Activated T-helper 1 cell treated with anti-CD3 and anti-CD28 coated beads, Interleukin-12 subunit alpha, Interleukin-12 subunit beta, Interleukin-2, Interleukin-4 antibody, amounts not matched to agents 30 ng/mL and 10 ng/mL and 1 ng/mL, durations not matched to agents 14 hours and 24 hours and 36 hours (primary cell): ENCODE results near the gene SIRPB2. TPM values are rescaled to one million over a fixed set of nuclear protein-coding genes. Genes with fewer than 3 reads are reported as not detected.

Experiments
- total RNA-seq: library from RNA; stranded (reverse); gene quantifications from 2 replicates; pipeline ENCODE4 v1.2.3, GENCODE V29; 2022

The SIRPB2 gene
- total RNA-seq, 1 donor from 2014 or later: not detected

Other genes with a start within 250 kb of the SIRPB2 start
- gene SNPH, start 225.1 kb downstream of the SIRPB2 start, total RNA-seq: 2.1 and 2.5 TPM in 2 replicates
- 2.2 and 2.6 TPM in 2 replicates for gene SDCBP2, start 162.3 kb downstream of the SIRPB2 start, total RNA-seq
- gene FKBP1A, start 98.4 kb downstream of the SIRPB2 start, total RNA-seq: 295 and 297 TPM in 2 replicates
- gene NSFL1C, start 24.6 kb downstream of the SIRPB2 start, total RNA-seq: 108 and 111 TPM in 2 replicates
- gene SIRPD, start 66.3 kb upstream of the SIRPB2 start, total RNA-seq: not detected in 2 replicates
- gene SIRPB1, start 128.6 kb upstream of the SIRPB2 start, total RNA-seq: 1.6 and 3.3 TPM in 2 replicates
- 31.8 and 34.6 TPM in 2 replicates for gene SIRPG, start 166.4 kb upstream of the SIRPB2 start, total RNA-seq